Measurements from ENCODE around the gene FAM149B1.
A peak's percentile ranks its signal among the peaks of the same experiment; 100 is the strongest.
"Not testable (repeated sequence)": the region's sequence is repeated elsewhere in the genome, so short reads cannot be mapped to it uniquely, and the experiment has no call there.

The FAM149B1 gene

DNA sequence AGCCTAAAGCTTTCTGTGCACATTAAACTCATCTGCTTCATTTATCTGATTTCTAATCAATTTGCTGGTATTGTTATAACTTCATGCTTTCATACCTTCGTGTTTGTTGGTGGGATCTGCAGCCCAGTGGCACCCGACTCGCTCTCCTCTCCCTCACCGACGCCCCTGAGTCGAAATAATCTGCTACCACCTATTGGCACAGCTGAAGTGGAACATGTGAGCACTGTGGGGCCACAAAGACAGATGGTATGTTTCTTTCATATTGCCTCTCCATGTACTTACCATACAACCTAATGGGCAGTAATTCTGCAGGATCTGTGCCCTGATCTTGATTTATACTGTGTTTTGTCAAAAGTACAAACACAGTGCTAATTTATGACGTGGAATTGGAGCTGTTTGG, 66.8 kb downstream of the FAM149B1 start:
- no peak for DNase-seq

DNA sequence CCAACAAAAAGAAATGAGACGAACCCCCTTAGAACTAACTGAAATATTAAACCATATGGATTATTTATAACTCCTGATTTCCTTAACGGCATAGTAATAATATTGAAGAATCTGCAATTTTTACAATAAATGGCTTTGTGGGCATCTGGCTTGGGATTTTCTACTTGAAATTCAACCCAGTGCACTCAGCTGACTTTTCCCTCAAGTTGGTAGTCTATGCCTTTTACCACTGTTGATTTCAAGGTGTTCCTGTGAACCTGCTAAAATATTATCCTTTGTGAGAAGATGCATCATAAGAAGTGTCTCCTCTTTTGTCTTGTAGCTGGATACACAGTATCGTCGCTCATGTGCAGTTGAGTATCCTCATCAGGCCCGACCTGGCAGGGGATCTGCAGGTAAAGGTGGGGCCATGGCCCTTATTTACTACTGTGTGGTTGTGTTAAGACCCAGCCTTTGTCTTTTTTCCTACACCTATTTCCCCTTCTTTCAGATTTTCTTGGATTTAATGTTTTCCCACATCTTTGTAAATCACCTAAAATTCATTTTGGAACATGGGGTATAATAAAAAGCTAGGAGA, 71.2 kb downstream of the FAM149B1 start:
- DNase-seq: no peak

DNA sequence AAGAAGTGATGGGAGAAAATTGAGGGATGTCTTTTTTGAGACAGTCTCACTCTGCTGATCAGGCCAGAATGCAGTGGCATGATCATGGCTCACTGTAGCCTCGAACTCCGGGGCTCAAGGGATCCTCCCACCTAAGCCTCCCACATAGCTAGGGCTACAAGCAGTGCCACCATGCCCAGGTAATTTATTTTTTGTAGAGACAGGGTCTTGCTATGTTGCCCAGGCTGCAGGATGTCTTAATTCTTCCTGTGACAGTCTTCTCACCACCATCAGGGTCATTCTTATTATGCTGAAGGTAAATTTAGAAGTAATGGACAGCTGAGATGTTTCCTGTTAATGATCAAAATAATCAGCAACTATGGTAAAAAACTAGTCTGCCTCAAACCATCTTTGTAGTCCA, 72.0 kb downstream of the FAM149B1 start:
- DNase-seq: no peak

DNA sequence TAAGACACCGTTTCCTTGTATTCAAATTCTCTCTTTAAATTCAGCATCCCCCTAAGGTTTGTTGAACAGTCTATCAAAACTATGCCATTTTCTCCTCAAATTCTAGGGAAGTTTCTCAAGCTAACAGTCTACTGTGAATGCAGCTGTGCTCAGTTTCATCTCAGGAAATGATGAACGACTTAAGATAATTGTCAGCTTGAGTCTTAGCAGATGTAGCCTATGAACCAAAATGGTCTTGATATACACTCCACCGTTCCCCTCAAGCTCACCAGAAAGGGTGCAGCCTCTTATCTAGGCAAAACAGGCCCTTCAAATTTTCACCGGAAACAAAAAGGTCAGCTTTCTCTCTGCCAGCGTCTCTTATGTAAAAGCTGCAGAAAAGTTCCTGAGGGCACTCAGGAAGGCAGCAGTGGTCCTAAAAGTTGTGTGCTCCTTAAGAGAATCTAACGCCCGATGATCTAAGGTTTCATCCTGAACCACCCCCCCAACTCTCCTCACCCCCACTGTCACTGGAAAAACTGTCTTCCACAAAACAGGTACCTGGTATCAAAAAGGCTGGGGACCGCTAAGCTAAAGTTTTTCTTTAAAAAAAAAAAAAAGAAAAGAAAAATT, 77.1 kb downstream of the FAM149B1 start:
- peak in 1 of 5 experiments; percentile 38 for DNase-seq

DNA sequence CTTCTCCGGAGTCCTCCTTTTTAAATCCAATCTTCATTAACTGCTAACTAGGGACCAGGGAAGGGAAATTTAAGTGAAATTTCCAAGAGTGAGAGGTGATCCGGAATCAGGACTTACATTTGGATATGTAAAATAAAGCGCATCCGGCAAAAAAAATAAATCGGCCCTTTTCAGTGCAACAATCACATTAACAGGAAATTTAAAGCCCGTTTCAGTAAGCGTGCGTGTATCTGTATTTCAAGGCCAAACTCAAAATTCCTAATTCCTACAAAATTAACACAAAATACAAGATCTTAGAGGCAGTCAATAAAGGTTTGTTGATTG, 78.4 kb downstream of the FAM149B1 start:
- DNase-seq: peak in 1 of 5 experiments; percentile 13

DNA sequence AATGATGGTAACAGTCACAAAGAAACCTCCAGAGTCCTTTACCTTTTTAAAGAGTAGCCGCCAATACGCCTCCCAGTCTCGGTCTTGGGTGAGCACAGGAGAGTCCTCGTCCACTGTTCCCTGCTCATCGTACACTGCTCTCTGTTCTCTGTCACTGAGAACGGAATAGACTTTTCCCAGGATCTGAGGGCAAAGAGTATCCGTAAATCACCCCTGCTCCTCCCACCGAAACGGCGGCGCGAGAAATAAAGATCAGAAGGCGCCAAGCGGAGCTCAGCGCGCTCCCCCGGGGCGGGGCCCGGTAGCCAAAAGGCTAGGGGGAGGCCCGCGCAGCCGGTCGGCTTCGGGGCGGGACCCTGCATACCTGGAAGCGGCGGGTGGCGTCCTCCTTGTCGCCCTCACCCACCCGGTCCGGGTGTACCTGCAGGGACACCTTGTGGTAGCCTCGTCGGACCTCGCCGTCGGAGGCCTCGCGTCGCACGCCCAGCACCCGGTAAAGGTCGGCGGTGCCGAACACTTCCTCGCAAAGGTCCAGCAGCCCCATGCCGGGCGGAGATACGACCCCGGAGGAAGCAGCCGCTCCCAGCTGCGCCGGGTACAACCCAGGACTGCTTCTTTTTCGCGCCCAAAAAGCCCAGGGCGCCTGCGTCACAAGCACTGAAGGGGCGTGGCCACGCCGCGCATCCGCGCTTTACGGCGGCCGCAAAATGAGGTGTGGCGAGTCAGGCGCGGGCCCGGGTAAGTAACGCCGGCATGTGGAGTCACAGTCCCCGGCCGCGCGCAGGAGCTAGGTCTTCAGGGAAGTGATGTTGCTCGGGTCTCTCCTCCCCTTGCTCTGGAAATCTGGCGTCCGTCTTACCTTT, 79.0 kb downstream of the FAM149B1 start, which contains the start of gene DNAJC9:
Gene DNAJC9, minus strand, starts transcription at position 610 of the 863 bp plus-strand sequence. Its CDS starts 66 bp downstream, at position 544.
- DNase-seq: peak; percentile 91 to 97 (median 94)

DNA sequence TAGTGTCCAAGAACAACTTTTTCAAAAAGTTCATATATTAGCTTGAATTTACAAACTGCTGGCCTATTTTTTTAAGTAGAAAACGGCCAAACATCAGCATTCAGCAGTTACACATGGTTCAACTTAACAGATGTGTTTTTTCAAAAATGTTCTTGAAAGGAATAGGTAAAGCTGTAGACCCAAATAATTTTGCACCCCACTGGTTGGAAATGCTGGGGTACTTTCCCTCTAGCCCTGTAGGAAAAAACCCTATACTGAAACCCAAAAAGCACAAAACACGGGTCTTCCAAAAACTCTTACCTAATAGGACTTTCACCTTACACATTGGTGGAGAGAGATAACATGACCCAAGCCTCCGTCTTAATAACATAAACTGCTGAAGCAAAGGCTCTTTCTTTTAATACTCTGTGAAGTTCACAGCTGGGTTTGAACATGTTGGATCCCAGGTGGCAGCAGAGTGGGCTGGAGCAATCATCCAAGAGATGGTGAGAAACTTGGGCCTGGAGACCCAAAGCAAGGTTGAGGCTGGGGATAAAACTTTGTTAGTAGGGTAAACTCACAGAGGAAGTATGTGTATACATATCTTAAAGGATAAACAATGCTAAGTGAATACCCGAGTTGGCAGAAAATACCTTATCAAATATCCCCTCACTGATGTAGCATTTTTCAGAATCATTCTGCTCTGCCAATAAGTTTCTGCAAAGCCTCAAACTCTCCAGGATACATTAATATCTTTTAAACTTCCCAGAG, 79.8 kb downstream of the FAM149B1 start:
- DNase-seq: peak in 1 of 5 experiments; percentile 23

DNA sequence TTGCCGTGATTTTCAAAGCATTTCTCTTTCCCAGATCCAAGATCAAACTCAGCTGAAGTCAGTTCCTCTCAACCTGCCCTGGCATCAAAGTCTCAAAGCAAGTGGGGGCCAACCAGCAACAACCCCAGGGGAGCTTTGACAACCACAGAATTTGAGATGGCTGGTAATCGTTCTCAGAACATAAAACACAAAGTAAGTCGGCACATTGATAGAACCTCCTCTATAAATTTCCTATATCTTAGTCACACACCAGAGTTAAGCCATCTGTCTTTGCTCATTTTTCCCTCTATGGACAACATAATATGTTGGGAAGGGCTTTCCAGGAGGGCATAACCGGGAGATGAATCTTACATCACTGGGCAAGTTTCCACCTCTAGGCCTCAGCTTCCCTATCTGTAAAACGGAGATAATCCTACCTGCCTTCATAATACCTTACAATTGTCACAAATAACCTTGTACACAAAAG, 80.4 kb downstream of the FAM149B1 start:
- no peak for DNase-seq

DNA sequence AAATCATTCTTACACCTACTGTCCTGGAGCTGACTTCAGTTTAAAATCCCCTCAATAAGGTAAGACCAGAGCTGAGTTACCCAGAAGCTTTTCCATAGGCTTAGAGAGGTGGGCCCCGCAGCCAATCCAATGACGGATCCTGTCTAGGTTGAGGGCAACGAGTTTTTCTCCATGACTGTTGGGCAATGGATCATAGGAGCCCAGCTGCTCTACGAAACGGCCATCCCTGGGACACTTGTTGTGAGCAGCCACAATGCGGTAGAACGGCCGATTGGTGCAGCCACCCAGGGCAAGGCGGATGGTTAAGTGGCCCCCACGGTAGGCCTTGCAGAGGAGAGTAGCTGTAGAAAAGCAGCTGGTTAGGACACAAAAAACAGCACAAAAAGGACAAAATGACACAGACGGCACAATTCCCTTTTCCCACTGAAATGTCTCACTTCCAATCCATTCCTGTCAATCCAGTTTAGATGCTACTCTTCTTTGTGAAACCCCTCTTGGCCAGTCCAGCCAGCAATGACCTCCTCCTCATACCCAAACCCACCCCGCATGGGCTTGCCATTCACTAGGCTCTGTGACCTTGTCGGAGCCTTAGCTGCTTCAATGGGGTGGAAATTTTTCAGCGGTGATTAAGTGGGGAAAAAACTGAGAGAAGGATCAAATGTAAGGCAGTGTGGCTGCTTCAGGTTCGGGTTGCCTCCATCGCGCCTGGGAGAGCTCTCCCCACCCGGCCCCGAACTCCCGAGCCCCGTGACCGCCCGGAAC, 83.9 kb downstream of the FAM149B1 start:
- peak in 1 of 5 experiments; percentile 47 for DNase-seq

DNA sequence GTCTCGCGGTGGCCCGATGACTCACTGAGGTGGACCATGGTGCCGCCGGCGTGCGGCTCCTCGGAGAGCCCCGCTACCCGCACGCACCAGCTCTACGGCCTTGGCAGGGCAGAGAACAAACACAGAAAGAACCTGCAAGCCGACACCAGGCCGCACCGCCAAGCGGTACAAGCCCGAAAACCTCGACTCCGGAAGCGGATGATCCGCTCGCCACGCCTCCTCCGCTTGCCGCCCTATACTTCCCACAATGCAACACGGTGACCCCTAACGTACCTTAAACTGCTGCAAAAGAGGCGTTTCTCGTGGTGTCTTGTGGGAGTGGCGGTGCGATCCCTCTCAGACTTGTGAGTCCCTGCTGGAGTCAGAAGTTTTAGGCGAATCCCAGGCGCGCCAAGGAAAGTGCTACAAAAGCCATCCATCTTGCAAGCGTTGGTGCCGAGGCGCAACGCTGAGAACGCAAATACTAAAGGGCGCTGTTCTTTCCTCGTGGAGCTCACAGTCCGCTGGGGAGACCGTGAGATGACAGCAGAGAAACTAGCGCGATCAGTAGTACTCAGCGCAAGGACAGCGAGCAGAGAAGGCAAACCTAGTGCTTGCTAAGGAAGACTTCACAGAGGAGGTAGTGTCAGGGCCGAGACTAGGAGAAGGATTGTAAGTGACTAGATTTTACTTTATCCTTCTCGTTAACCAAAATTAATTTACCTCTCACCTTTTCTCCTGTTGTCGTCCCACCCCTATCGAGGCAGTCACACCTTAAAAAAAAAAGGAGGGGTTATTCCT, 84.7 kb downstream of the FAM149B1 start, which contains the start of gene MRPS16:
Gene MRPS16, minus strand, starts transcription at position 200 of the 780 bp plus-strand sequence. Its CDS starts 162 bp downstream, at position 38.
- DNase-seq: peak; percentile 77 to 97 (median 90)

DNA sequence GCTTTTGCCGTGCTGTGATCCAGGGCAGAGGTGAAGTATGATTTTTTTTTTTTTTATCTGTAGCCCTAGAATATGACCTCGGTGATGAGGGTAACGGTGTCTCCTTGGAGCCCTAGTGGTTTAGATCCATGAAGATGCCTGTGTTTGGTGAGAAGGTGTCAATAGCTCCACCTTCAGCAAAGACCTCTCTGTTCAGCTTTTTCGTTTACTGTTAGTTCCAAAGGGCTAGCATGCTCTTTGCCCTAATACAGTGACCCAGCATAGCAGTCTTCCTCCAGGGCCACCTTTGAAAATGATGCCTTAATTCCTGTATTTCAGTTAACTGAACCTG, 85.3 kb downstream of the FAM149B1 start:
- peak in 1 of 5 experiments; percentile 39 for DNase-seq

DNA sequence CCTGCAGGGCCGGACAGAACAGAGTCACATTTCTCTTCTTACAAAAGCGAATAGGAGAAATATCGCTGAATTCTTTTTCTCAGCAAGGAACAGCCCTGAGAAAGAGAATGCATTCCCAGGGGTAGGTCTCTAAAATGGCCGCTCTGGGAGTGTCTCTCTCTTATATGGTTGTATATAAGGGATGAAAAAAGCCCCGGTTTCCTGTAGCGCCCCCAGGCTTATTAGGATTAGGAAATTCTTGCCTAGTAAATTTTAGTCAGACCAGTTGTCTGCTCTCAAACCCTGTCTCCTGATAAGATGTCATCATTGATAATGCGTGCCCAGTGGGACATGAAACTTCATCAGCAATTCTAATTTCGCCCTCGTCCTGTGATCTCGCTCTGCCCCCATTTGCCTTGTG, 90.7 kb downstream of the FAM149B1 start:
- not testable (repeated sequence) for DNase-seq

DNA sequence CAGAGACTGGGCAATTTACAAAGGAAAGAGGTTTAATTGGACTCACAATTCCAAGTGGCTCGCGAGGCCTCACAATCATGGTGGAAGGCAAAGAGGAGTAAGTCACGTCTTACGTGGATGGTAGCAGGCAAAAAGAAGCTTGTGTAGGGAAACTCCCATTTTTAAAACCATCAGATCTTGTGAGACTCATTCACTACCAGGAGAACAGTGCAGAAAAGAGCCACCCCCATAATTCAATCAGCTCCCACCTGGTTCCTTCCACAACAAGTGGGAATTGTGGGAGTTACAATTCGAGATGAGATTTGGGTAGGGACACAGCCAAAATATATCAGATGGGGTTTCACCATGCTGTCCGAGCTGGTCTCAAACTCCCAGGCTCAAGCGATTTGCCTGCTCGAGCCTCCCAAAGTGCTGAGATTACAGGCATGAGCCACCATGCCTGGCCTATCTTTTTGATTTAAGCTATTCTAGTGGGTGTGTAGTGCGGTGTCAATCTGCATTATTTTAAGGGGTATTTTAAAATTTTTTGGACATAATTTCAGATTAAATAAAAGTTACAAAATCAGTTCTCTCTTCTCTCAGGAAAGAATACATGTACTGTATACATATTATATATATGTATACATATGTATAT, 93.6 kb downstream of the FAM149B1 start:
- no peak for DNase-seq

DNA sequence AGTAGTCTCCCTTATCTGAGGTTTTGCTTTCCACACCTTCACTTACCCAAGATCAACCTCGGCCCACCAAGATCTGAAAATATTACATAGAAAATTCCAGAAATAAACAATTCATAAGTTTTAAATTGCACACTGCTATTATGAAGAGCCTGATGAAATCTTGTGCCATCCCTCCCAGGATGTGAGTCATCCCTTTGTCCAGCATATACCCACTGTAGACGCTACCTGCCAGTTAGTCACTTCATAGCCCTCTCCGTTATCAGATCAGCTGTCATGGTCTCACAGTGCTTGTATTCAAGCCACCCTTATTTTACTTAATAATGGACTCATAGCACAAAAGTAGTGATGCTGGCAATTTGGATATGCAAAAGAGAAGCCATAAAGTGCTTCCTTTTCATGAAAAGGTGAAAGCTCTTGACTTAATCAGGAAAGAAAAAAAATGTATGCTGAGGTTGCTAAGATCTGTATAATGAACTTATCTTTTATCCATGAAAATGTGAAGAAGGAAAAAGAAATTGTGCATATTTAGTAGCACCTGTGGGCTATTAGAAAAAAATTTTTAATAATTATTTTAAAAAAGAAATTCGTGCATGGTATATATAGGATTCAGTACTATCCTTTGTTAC, 94.3 kb downstream of the FAM149B1 start:
- DNase-seq: no peak

DNA sequence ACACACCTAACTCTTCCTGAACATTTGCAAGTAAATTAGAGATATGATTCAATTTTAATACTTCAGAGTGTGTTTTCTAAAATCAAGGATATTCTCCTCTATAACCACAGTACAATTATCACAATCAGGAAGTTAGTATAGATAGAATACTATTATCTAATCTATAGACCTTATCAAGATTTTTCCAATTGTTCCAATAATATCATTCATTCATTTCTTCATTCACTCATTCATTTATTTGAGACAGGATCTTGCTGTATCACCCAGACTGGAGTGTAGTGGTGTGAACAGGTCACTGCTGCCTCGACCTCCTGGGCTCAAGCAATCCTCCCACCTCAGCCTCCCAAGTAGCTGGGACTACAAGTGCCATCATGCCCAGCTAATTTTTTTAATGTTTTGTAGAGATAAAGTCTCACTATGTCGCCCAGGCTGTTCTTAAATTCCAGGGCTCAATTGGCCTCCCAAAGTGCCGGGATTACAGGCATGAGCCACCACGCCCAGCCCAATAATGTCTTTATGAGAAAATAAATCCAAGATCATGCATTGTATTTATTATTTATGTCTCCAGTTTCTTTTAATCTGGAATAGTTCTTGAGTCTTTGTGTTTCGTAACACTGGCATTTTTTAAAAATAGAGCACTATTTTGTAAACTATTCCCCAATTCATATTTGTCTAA, 95.1 kb downstream of the FAM149B1 start:
- no peak for DNase-seq

DNA sequence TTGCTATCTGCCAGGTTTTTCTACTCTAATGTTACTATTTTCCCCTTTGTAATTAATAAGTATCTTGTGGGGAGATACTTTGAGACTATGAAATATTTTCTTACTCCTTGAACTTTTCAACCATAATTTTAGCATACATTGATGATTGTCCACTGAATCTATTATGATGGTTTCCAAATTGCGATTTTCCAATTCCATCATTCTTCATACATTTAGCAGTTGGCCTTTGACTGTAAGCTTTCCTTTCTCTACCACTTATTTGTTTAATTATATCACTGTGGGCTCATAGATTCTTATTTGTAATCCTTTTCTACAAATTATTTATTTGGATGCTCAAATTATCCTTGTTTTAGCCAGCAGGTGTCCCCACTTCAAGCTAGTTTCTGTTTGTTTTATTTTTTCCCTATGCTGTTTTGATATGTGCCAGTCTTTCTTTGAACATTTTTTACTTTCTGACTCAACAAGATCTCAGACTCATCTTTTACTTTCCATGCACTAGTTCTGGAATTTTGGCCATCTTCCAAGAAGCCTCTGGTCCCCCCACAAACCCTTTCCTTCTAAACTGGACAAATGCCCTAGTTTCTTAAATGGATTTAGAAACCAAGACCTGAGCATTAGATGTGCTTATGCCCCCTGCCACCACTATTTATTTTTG, 95.9 kb downstream of the FAM149B1 start:
- DNase-seq: peak in 1 of 5 experiments; percentile 37

DNA sequence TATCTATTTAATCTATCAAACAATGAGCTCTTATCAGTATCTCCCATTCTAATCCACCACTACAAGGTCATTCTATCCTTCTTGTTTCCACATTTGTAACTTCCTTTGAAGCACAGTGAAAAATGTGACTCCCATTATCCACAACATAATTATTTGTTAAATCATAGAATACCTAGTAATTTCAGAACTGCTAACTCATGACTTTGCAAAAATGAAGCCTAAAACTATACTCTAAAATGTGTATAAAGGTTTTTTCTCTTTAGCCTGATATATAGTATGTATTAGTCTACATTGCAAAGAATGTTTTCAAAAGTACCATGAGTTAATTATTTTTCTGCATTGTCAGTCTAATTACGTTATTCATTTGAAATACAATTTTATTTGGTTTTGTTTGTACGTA, 96.5 kb downstream of the FAM149B1 start:
- DNase-seq: no peak

DNA sequence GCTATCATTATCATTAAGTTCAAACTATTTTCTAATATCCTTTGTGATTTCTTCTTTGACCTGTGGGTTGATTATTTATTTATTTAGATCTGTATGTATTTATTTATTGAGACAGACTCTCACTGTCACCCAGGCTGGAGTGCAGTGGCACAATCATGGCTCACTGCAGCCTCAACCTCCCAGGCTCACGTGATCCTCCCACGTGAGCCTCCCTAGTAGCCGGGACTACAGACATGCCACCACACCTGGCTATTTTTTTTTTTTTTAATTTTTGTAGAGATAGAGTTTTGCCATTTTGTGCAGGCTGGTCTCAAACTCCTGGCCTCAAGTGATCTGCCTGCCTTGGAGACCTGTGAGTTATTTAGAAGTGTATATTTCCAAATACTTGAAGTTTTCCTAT, 113.2 kb downstream of the FAM149B1 start:
- DNase-seq: no peak

DNA sequence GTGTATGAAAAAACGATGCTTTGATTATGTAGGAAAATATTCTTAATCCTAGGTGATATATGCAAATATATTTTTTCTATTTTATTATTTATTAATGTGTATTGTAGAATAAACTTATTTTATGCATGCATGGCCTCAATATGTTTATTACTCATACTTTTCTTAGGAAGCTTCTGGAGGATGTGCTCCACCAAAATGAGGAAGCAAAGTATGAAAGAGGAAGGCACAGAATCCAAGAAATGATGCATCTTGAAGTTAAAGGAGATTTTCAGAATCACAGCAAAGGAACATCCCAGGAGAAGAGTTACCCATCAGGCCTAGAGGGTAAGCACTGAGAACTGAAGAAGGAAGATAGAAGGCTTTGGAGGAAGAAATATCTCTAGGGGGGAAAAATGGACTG, 119.5 kb downstream of the FAM149B1 start:
- no peak for DNase-seq
